ENCODE data around the gene TCP11L1.
"Not testable (repeated sequence)": the region's sequence is repeated elsewhere in the genome, so short reads cannot be mapped to it uniquely, and the experiment has no call there.

The TCP11L1 gene

DNA sequence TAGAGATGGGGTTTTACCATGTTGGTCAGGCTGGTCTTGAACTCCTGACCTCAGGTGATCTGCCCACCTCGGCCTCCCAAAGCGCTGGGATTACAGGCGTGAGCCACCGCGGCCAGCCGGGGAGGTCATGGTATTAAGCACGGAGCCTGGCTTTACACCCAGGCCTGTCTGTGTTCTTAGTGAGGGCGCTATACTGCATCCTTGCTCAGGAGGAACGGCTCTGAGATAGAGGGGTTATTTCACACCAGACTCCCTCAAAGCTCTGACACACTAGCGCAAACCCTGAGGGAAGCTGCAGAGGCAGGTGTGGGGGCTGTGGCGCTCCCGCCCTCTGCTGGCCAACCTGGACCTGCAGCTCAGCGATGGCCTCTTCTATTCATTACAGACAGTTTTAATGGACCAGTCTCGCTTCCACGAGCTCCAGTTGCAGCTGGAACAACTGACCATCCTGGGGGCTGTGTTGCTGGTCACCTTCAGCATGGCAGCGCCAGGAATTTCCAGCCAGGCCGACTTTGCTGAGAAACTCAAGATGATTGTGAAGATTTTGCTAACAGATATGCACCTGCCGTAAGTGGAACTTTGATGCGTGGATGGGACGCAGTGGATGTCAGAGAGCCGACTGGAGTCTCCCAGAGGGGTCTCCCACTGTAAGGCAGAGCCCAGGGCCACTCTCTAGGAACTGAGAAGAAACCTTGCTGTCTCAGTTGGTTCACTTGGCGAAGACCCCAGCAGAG is 26.2 kb downstream of the TCP11L1 start:
- DNase-seq (ENCODE audit: low spot score) = peak; percentile 68

DNA sequence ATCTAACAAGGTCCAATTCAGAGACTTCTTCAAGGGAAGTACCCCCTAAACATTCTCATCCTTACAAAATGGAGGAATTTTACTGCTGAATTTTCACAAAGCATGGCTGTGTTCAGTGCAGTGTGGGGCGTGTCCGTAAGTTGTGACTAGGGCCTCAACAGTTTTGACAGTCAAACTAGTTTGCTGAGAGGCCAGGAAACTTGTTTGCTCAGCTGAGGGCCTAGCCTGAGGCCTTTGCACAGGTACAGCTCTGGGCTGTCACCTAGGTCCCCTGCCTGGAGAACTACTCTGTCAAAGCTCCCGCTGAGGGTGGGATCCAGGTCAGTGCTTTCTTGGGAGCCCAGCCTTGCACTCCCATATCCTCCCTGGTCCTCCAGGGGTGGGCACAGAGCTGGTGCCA is 27.9 kb downstream of the TCP11L1 start:
- DNase-seq (ENCODE audit: low spot score) = no peak

DNA sequence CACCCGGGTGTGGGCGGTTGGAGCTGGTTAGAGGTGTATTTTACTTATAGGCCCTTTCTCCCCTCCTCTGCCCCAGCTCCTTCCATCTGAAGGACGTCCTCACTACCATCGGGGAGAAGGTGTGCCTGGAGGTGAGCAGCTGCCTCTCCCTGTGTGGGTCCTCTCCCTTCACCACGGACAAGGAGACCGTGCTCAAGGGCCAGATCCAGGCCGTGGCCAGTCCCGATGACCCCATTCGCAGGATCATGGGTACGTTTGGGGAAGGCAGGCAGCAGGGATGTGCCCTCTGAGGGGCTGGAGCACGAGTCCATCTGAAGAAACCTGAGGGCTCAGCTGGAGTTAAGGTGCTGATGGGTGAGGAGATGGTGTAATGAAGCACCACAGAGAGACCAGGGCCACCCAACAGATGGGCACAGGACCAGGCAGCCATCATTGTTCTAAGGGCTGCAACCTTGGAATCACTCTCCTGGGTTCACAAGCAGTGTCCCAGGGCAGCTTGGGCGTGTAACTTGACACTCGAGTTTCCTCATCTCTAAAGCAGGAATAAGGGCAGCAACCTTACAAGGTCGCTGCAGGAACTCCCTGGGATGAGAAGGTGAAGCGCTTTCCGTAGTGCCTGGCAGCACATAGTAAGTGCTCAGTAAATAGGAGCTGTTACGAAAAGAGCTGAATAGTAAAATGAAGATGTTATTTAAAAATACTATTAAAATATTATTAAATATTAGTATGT is 29.4 kb downstream of the TCP11L1 start:
- DNase-seq (ENCODE audit: low spot score) = no peak

DNA sequence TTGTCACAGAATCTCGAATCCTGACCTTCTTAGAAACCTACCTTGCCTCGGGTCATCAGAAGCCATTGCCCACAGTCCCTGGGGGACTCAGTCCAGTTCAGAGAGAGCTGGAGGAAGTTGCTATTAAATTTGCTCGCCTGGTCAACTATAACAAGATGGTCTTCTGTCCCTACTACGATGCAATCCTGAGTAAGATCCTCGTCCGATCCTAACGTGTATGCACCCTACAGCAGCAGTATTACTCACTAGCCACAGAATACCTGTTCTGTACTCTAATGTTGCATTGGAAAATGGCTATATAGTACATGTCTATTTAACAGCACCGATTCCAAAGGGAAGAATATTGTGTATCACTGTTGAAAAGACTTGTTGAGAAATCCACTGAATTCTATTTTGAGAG is 33.1 kb downstream of the TCP11L1 start:
- DNase-seq (ENCODE audit: low spot score) = no peak

DNA sequence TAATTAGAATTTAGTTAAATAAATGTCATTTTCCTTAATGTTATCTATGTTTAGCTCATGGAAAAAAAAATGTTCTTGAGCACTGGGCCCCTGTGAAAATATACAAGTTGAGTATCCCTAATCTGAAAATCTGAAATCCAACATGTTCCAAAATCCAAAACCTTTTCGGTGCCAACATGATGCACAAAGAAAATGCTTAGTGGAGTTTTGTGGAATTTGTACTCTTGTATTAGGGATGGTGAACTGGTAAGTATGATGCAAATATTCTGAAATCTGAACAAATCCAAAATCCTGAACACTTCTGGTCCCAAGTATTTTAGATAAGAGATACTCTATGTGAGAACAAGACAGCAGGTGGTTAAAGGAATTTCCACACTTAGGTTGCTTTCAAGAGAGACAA is 44.5 kb downstream of the TCP11L1 start:
- no peak for DNase-seq (ENCODE audit: low spot score)

DNA sequence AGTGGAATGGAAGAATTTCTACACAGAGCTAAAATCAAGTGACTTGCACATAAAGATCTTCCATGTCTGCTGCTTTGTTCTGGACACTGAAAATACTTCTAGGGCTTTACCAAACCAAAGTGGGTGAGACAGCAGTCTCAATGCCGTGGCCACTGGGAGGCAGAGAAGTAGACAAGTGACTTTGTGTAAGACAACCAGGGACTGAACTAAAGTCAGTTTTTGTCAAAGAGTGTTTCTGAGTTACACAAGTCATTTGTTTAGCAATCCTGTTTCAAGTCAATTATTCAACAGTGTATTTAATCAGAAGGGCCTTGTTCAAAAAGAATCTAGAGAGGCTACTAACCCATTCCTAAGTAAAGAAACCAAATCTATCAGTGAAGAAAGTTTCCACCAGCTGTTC is 46.6 kb downstream of the TCP11L1 start:
- no peak for DNase-seq (ENCODE audit: low spot score)

DNA sequence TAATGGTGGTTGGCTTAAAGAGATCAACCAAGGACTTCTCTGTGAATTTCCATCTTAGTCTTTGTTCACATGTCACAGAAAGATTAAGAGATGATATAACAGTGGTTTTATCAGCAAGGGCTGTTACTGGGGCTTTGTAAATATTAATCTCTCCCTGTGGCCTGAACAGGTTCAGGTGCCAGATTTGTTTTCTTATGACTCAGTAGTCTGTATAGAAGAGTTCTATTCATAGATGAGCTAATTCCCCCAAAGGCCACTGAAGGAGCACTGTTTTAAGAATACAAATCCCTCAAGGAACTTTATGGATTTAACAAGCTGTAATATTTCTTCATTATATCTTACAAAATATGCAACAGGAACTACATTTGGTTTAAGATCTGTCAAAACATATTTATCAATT is 50.4 kb downstream of the TCP11L1 start:
- no peak for DNase-seq (ENCODE audit: low spot score)

DNA sequence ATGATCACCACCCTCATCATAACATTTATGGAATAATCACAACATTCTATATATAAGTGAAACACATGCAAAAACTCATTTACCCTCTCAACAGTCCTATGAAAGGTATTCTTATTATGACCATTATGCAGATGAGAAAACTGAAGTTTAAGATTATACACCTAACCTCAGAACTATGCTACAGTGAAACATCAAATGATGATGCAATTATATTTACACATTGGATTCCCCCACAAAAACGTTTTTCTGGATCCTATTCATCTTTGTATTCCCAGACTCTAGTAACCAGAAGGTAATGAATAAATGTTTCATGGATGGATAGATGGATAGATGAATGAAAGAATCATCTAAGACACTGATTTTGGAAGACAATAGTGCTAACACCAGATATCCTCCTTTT is 54.8 kb downstream of the TCP11L1 start:
- DNase-seq (ENCODE audit: low spot score) = no peak

DNA sequence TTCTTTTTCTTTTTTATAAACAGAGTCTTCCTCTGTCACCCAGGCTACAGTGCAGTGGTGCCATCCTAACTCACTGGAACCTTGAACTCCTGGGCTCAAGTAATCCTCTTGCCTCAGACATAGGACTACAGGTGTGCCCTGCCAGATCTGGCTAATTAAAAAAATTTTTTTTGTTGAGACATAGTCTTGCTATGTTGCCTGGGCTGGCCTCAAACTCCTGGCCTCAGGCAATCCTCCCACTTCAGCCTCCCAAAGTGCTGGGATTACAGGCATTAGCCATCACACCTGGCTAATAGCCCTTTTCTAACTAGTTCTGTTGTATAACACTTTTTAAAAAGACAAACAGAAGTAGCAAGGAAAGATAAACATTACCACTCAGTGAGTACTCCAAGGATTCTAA is 64.5 kb downstream of the TCP11L1 start:
- no peak for DNase-seq (ENCODE audit: low spot score)

DNA sequence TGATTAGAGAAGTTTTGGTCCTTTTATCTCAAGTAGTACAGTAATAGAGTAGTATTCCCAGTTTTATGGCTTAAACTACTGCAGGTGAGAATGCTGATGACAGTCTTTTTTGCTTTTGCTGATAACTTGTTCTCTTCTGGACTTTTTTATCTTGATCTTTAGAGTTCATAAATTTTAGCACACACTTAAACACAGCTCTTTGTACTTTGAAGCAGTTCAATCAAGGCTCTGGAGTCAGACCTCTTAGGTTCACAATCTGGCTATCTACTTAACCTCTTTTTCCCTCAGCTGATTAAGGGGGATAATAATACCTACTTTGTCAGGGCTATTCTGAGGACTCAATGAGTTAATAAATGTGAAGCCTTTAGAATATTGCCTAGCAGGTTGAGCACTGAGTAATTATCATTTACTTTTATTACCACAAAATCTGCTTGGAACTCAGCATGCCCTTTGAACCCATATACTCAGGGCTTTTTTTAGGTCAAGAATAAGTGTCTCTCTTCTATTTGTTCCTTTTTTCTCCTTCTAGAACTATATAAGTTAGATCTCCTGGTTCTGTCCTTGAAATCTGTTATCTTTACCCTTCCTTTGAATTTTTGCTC is 70.0 kb downstream of the TCP11L1 start:
- no peak for DNase-seq (ENCODE audit: low spot score)

DNA sequence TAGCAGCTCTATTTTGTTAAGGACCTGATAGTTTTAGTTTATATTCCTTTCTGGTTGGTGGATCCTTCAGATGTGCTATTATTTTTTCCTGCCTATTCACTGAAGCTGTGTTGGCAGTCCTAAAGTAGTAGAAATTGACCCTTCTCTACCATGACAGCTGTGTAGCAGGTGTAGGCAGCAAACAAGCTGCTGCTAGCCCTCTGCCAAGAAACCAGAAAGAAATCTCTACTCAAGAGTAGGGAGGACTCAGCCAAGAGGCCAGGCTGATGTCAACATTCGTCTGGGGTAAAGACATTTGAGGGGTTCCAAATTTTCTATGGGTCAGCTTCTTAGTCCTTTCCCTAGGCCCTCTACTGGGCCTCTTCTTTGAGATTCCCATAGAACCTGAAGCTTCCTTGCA is 70.7 kb downstream of the TCP11L1 start:
- no peak for DNase-seq (ENCODE audit: low spot score)

DNA sequence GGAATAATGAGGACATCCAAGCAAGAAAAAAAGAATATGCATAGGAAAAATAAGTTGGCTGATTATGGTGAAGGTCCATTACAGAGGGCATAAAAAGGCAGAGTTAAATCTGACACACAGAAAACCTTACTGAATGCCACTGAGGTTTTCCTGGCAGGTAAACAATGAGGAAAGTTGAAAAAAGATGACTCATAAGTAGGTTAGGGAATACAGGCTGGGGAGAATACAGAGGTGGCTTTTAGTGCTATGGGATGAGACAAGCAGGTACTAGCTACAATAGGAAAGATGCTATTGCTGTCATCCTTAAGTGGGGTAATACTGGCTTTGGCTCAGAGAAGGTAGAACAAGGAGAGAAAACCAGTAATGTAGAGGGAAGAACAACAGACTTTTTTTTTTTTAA is 77.2 kb downstream of the TCP11L1 start:
- no peak for DNase-seq (ENCODE audit: low spot score)

DNA sequence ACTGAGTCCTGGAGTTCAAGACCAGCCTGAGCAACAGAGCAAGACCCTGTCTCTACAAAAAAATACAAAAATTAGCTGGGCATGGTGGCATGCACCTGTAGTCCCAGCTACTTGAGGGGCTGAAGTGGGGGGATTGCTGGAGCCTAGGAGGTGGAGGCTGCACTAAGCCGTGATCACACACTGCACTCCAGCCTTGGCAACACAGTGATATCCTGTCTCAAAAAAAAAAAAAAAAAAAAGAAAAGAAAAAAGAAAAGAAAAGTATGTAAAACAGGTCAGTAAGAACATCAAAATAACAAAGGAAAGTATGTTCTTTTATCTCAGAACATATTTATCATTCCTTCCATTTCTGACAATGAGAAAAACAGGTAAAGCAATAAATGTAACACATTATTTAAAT is 83.3 kb downstream of the TCP11L1 start:
- not testable (repeated sequence) for DNase-seq (ENCODE audit: low spot score)

All from AG08395 (cell line).